ENCODE measurements around the gene DNAJC11.

Gene DNAJC11

GRCh38 chr1:6599141-6599975, 102.3 kb downstream of the DNAJC11 start:
- peak; percentile 62 for DNase-seq

GRCh38 chr1:6597777-6598131, 103.9 kb downstream of the DNAJC11 start:
- DNase-seq: no peak

GRCh38 chr1:6596886-6597776, 104.5 kb downstream of the DNAJC11 start:
- no peak for DNase-seq

GRCh38 chr1:6596351-6596750, 105.3 kb downstream of the DNAJC11 start:
- DNase-seq: no peak

GRCh38 chr1:6594977-6595740, 106.5 kb downstream of the DNAJC11 start:
- no peak for DNase-seq

GRCh38 chr1:6593810-6594209, 107.8 kb downstream of the DNAJC11 start:
- no peak for DNase-seq

- DNase-seq: no peak
Observed at GRCh38 chr1:6592865-6593593, 108.6 kb downstream of the DNAJC11 start.

GRCh38 chr1:6592441-6592840, 109.2 kb downstream of the DNAJC11 start:
- no peak for DNase-seq

- DNase-seq: no peak
Observed at GRCh38 chr1:6591644-6592043, 110.0 kb downstream of the DNAJC11 start.

GRCh38 chr1:6591222-6591621, 110.4 kb downstream of the DNAJC11 start:
- no peak for DNase-seq

GRCh38 chr1:6590046-6590445, 111.6 kb downstream of the DNAJC11 start:
- DNase-seq: no peak

- no peak for DNase-seq
Observed at GRCh38 chr1:6588893-6589520, 112.6 kb downstream of the DNAJC11 start.

- DNase-seq: no peak
Observed at GRCh38 chr1:6588128-6588892, 113.3 kb downstream of the DNAJC11 start.

- no peak for DNase-seq
Observed at GRCh38 chr1:6587261-6588005, 114.2 kb downstream of the DNAJC11 start.

GRCh38 chr1:6586404-6586816, 115.2 kb downstream of the DNAJC11 start:
- no peak for DNase-seq

- no peak for DNase-seq
Observed at GRCh38 chr1:6585841-6586240, 115.8 kb downstream of the DNAJC11 start.

GRCh38 chr1:6585081-6585722, 116.4 kb downstream of the DNAJC11 start:
- no peak for DNase-seq

Measured in CD4-positive, alpha-beta T cell treated with Interleukin-10 for 1 hour (primary cell).